Gastrocnemius medialis (tissue), 4 donors: ENCODE data around the gene OR10S1. TPM values are rescaled to one million over a fixed set of nuclear protein-coding genes. Genes with fewer than 3 reads are reported as not detected.

Experiments used
- ATAC-seq, 2 donors: fragments of 150-250 bp; one replicate each; pipeline ENCODE4 v1.9.1; 2016
- DNase-seq, 2 donors: peaks; one replicate each; pipeline ENCODE4 v3.0.0-alpha.2; 2019
- H3K27ac ChIP-seq, 4 donors: fragments of 200-600 bp; sonication (generic); 1 replicate in 1 of 4; 2 replicates in 3 of 4; pipeline ENCODE4 v1.5.1; 2016 to 2018; ENCODE audit warnings: mild to moderate bottlenecking in 2 of 4, moderate library complexity in 1 of 4
- H3K27me3 ChIP-seq, 3 donors: fragments of 200-600 bp; sonication (generic) in 2 of 3; 1 replicate in 1 of 3; 2 replicates in 2 of 3; pipeline versions ENCODE4 v1.5.1 to v1.6.0; 2016 to 2019; ENCODE audit warnings: mild to moderate bottlenecking in 1 of 3, moderate library complexity in 1 of 3
- H3K36me3 ChIP-seq, 2 donors: fragments of 200-600 bp; sonication (generic) in 1 of 2; one replicate each; pipeline ENCODE4 v1.5.1; 2017 to 2018
- H3K4me1 ChIP-seq, 2 donors: fragments of 200-600 bp; sonication (generic) in 1 of 2; one replicate each; pipeline ENCODE4 v1.5.1; 2016 to 2017; ENCODE audit warnings: mild to moderate bottlenecking in 2 of 2
- H3K4me3 ChIP-seq, 4 donors: fragments of 200-600 bp; sonication (generic) in 3 of 4; 1 replicate in 1 of 4; 2 replicates in 3 of 4; pipeline ENCODE4 v1.5.1; 2016 to 2019; ENCODE audit warnings: mild to moderate bottlenecking in 2 of 4
- H3K9me3 ChIP-seq, 3 donors: fragments of 200-600 bp; sonication (generic) in 2 of 3; 1 replicate in 1 of 3; 2 replicates in 2 of 3; pipeline ENCODE4 v1.5.1; 2016 to 2019
- CTCF ChIP-seq, 5 experiments: fragments of 450-650 bp in 3 of 5; fragments of 200-600 bp in 2 of 5; sonication (generic) in 2 of 5; IDR thresholded peaks in 4 of 5; conservative IDR thresholded peaks in 1 of 5; 1 replicate in 4 of 5; 2 replicates in 1 of 5; pipeline ENCODE4 v1.5.1; 2016 to 2019; ENCODE audit warnings: antibody characterized with exemption in 5 of 5, mild to moderate bottlenecking in 3 of 5, moderate library complexity in 3 of 5
- POLR2A ChIP-seq, 2 donors: fragments of 450-650 bp; IDR thresholded peaks; one replicate each; pipeline ENCODE4 v1.6.1; 2017; ENCODE audit warnings: antibody characterized with exemption in 2 of 2, mild to moderate bottlenecking in 2 of 2, moderate library complexity in 2 of 2
- in situ Hi-C, 4 donors: fragments of 200-750 bp; cut with MboI; loops; one replicate each; pipeline versions ENCODE4 v1.15.0 to v1.8.0; 2017; ENCODE audit warnings: low sequenced_read_pairs in 4 of 4
- intact Hi-C: fragments of 100-400 bp; cut with DNase I; formaldehyde crosslinking; loops from one replicate; pipeline ENCODE4 v1.15.1; 2023; ENCODE audit warnings: low total_unique reads
- total RNA-seq, 4 donors: library from RNA; depleted of rRNA; stranded (reverse); fragments of >200 nt; gene quantifications; one replicate each; pipeline versions ENCODE4 v1.1.0 to v1.2.3, GENCODE V29; 2016

OR10S1 gene
- total RNA-seq, 4 donors from 2014 or later = not detected

DNA sequence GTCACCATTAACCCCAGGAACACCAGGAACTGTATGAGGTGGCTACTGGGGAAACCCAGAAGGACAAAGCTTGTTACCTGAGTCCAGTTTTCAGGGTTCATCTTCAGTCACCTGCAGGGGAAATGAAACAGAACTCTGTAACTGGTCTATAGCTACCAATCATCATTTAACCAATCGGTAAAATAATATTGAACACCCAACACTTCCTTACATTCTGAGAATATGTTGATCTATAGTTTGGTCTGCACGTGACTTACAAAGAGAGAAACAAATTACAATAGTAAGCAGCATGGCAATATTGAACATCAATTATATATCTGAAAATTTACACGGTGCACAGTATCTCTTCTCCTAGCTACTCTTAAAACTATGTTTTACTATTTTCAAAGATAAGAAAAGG is 33.8 kb downstream of the OR10S1 start, which contains the start of gene OR6T1:
TSS of gene OR6T1 (minus strand) at position 101 of the 400 bp plus-strand sequence. CDS start at position 101, 0 bp downstream.
- H3K4me1 ChIP-seq = no peaks in the 10 kb centered on the region
- no peak for TF ChIP-seq CTCF (IDR thresholded peaks at IDR 0.05 in 4 of 5, conservative IDR thresholded peaks at IDR 0.05 in 1 of 5)
- no peak for TF ChIP-seq POLR2A (IDR thresholded peaks at IDR 0.05)
- H3K4me3 ChIP-seq = no peak within 1 kb of the TSS
- no peaks in the 10 kb centered on the region for H3K27me3 ChIP-seq
- in situ Hi-C loops (no loop called here), intact Hi-C loops (no loop called here)
- no peaks in the 10 kb centered on the region for H3K9me3 ChIP-seq
- H3K36me3 ChIP-seq = no peaks in the 10 kb centered on the region
- ATAC-seq (no peak), DNase-seq (no peak)
- no peak within 1 kb of the TSS for H3K27ac ChIP-seq

- Histone ChIP-seq H3K4me1 (no peaks in the 10 kb centered on the region), H3K9me3 (no peaks in the 10 kb centered on the region), H3K27ac (no peak overlapping the region), H3K4me3 (no peak overlapping the region), H3K27me3 (no peaks in the 10 kb centered on the region), H3K36me3 (no peaks in the 10 kb centered on the region)
- in situ Hi-C loops = no loop called here
- ATAC-seq (no peak), DNase-seq (no peak)
- no peak for TF ChIP-seq CTCF (IDR thresholded peaks at IDR 0.05 in 4 of 5, conservative IDR thresholded peaks at IDR 0.05 in 1 of 5)
- no peak for TF ChIP-seq POLR2A (IDR thresholded peaks at IDR 0.05)
- intact Hi-C loops = no loop called here
Measured at GRCh38 chr11:123942413-123942812, 35.2 kb downstream of the OR10S1 start.

DNA sequence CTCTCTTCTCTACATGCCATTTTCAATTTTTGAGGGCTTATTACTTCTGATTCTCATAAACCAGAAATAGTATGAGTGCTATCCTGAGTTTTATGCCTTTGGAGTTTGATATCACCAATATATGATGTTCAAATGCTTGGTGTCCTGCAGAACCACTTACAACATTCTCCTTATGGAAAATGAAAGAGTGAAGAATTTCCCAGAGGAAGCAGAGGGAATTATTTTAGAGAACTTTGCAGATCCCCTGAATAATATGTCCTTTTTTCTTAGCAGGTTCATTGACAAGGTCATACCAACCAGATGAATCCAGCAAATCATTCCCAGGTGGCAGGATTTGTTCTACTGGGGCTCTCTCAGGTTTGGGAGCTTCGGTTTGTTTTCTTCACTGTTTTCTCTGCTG is 38.3 kb downstream of the OR10S1 start, which contains the start of gene OR4D5:
TSS of gene OR4D5 (plus strand) at position 301 of the 400 bp plus-strand sequence. CDS start at position 301, 0 bp downstream.
- no peaks in the 10 kb centered on the region for H3K4me1 ChIP-seq
- intact Hi-C loops (no loop called here), in situ Hi-C loops (no loop called here)
- no peak within 1 kb of the TSS for H3K27ac ChIP-seq
- H3K36me3 ChIP-seq = no peaks in the 10 kb centered on the region
- DNase-seq = no peak
- no peaks in the 10 kb centered on the region for H3K9me3 ChIP-seq
- TF ChIP-seq POLR2A (IDR thresholded peaks at IDR 0.05) (no peak), CTCF (IDR thresholded peaks at IDR 0.05 in 4 of 5, conservative IDR thresholded peaks at IDR 0.05 in 1 of 5) (no peak)
- no peak for ATAC-seq
- no peaks in the 10 kb centered on the region for H3K27me3 ChIP-seq
- H3K4me3 ChIP-seq = no peak within 1 kb of the TSS

Other genes with a start within 250 kb of the OR10S1 start
- 10 to 100 TPM in 1 of 4 donors, 1 to 10 TPM in 3; 3.9 to 11.4 (median 5.3) TPM for gene ZNF202, start 236.1 kb downstream of the OR10S1 start, total RNA-seq
- gene OR6X1, start 223.3 kb downstream of the OR10S1 start, total RNA-seq = not detected
- gene OR6M1, start 171.4 kb downstream of the OR10S1 start, total RNA-seq = not detected
- gene TMEM225, start 92.1 kb downstream of the OR10S1 start, total RNA-seq = not detected
- gene OR8D4, start 75.6 kb downstream of the OR10S1 start, total RNA-seq = not detected
- not detected for gene OR4D5, start 38.2 kb downstream of the OR10S1 start, total RNA-seq
- gene OR6T1, start 33.9 kb downstream of the OR10S1 start, total RNA-seq = not detected
- not detected for gene OR10G6, start 17.4 kb upstream of the OR10S1 start, total RNA-seq
- not detected for gene OR10G4, start 35.2 kb upstream of the OR10S1 start, total RNA-seq
- not detected for gene OR10G9, start 45.2 kb upstream of the OR10S1 start, total RNA-seq
- not detected for gene OR10G8, start 49.0 kb upstream of the OR10S1 start, total RNA-seq
- gene OR10G7, start 63.5 kb upstream of the OR10S1 start, total RNA-seq = not detected
- gene VWA5A, start 137.7 kb upstream of the OR10S1 start, total RNA-seq = 1 to 10 TPM; 1.6 to 2.5 (median 2.1) TPM
- gene OR10D3, start 205.6 kb upstream of the OR10S1 start, total RNA-seq = not detected